Vagina (tissue), 2 donors: Measurements from ENCODE around the gene FAM219B.

ENCODE experiments used
- POLR2A ChIP-seq, 2 donors: fragments of 450-650 bp; IDR thresholded peaks; one replicate each; pipeline ENCODE4 v1.6.1; 2017; ENCODE audit warnings: antibody characterized with exemption in 2 of 2, mild to moderate bottlenecking in 2 of 2, moderate library complexity in 2 of 2
- TF ChIP-seq, protein P1 (sequence below), 3 experiments: fragments of 450-650 bp in 2 of 3; fragments of 200-600 bp in 1 of 3; sonication (generic) in 1 of 3; IDR thresholded peaks; one replicate each; pipeline ENCODE4 v1.5.1; 2017 to 2019; ENCODE audit warnings: antibody characterized with exemption in 3 of 3, mild to moderate bottlenecking in 2 of 3, moderate library complexity in 2 of 3

GRCh38 chr15:74903676-74904075 is 3.0 kb downstream of the FAM219B start:
- no peak for TF ChIP-seq POLR2A (IDR thresholded peaks at IDR 0.05)
- TF ChIP-seq, protein P1, sequence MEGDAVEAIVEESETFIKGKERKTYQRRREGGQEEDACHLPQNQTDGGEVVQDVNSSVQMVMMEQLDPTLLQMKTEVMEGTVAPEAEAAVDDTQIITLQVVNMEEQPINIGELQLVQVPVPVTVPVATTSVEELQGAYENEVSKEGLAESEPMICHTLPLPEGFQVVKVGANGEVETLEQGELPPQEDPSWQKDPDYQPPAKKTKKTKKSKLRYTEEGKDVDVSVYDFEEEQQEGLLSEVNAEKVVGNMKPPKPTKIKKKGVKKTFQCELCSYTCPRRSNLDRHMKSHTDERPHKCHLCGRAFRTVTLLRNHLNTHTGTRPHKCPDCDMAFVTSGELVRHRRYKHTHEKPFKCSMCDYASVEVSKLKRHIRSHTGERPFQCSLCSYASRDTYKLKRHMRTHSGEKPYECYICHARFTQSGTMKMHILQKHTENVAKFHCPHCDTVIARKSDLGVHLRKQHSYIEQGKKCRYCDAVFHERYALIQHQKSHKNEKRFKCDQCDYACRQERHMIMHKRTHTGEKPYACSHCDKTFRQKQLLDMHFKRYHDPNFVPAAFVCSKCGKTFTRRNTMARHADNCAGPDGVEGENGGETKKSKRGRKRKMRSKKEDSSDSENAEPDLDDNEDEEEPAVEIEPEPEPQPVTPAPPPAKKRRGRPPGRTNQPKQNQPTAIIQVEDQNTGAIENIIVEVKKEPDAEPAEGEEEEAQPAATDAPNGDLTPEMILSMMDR (IDR thresholded peaks at IDR 0.05): no peak
